K562 (cell line): ENCODE results near the gene RBM27.

Experiments used
- RBM34 ChIP-seq: fragments of 200-400 bp; formaldehyde crosslinking; IDR thresholded peaks from 2 replicates; pipeline ENCODE4 v1.6.1; 2018; ENCODE audit warnings: low read length, borderline replicate concordance; ENCODE audit not compliant: insufficient read depth
- TF ChIP-seq, protein P1 (sequence below), 3 experiments: IDR thresholded peaks in 2 of 3; conservative IDR thresholded peaks in 1 of 3; 2 replicates each; pipeline ENCODE4 v1.5.1; 2011 to 2012; ENCODE audit warnings: low read length in 3 of 3, mild to moderate bottlenecking in 3 of 3, control low read depth in 2 of 3, improper control_type of control experiment in 1 of 3, inconsistent platforms in 1 of 3, low read depth in 1 of 3, mixed read lengths in 1 of 3, moderate library complexity in 1 of 3; ENCODE audit not compliant: insufficient read depth in 2 of 3

DNA sequence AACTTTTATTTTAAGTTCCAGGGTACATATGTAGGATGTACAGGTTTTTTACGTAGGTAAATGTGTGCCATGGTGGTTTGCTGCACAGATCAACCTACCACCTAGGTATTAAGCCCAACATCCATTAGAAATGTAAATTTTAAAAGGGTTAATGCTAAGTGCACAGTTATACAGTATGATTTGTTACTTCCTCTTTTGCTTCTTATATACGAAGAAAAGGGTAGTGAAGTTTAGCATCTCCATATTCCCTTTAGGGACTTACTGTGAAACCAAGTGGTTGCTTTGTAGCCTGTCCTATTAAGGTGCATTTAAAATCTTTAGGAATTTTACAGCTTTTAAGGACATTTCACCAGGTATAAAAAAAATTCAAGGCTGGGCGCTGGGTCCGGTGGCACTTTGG lies 46.4 kb downstream of the RBM27 start:
- no peak for TF ChIP-seq RBM34
- TF ChIP-seq, protein P1, sequence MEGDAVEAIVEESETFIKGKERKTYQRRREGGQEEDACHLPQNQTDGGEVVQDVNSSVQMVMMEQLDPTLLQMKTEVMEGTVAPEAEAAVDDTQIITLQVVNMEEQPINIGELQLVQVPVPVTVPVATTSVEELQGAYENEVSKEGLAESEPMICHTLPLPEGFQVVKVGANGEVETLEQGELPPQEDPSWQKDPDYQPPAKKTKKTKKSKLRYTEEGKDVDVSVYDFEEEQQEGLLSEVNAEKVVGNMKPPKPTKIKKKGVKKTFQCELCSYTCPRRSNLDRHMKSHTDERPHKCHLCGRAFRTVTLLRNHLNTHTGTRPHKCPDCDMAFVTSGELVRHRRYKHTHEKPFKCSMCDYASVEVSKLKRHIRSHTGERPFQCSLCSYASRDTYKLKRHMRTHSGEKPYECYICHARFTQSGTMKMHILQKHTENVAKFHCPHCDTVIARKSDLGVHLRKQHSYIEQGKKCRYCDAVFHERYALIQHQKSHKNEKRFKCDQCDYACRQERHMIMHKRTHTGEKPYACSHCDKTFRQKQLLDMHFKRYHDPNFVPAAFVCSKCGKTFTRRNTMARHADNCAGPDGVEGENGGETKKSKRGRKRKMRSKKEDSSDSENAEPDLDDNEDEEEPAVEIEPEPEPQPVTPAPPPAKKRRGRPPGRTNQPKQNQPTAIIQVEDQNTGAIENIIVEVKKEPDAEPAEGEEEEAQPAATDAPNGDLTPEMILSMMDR (IDR thresholded peaks at IDR 0.05 in 2 of 3, conservative IDR thresholded peaks at IDR 0.05 in 1 of 3; ENCODE audit: insufficient read depth in 2 of 3, low read depth in 1 of 3, low read length in 3 of 3), result no peak
